ENCODE measurements around the gene RNF150. TPM values are rescaled to one million over a fixed set of nuclear protein-coding genes. Genes with fewer than 3 reads are reported as not detected.

The RNF150 gene
- total and polyA plus RNA-seq, 2 of the 4 experiments (the other 2 are of a cell fraction), result 6.2 to 18.1 TPM

- ATAC-seq (ENCODE audit: low read depth), result no peak
- POLR2A ChIA-PET (ENCODE audit: unreplicated experiment), result no interaction called here
Observed at GRCh38 chr4:141035920-141036319, 97.3 kb downstream of the RNF150 start.

More at GRCh38 chr4:141035920-141036319, 97.3 kb downstream of the RNF150 start:
- intact Hi-C loops (cut with micrococcal nuclease), result no loop called here
- Histone ChIP-seq H4K5ac (ENCODE audit: low read depth, low read length) (no peak overlapping the region), H3K9me1 (ENCODE audit: insufficient read depth, low read length) (no peaks in the 10 kb centered on the region), H2AK5ac (ENCODE audit: low read depth, low read length) (no peak overlapping the region), H3K4me3 (ENCODE audit: insufficient read depth, low read depth, low read length) (no peak overlapping the region), H4K20me1 (ENCODE audit: insufficient read depth, low read length) (no peaks in the 10 kb centered on the region), H2AFZ (replicated peaks; ENCODE audit: low read length, poor library complexity) (no peak overlapping the region), H2BK120ac (ENCODE audit: low read depth, low read length) (no peak overlapping the region), H3K4ac (ENCODE audit: low read depth, low read length) (no peak overlapping the region), H2BK20ac (ENCODE audit: low read depth, low read length) (no peak overlapping the region), H2BK15ac (ENCODE audit: low read depth, low read length) (no peak overlapping the region), H3K4me1 (ENCODE audit: control insufficient read depth, insufficient read depth, low read length) (no peaks in the 10 kb centered on the region), H3K14ac (replicated peaks; ENCODE audit: low read depth, low read length) (no peak overlapping the region), H3K9ac (ENCODE audit: low read depth, low read length) (no peak overlapping the region), H4K91ac (ENCODE audit: insufficient read depth, low read depth, low read length) (no peak overlapping the region), H3K27me3 (ENCODE audit: control insufficient read depth, insufficient read depth, low read length) (no peaks in the 10 kb centered on the region), H2AK9ac (replicated peaks; ENCODE audit: low read depth, low read length, poor library complexity) (no peak overlapping the region), H3K56ac (ENCODE audit: extremely low read depth, insufficient read depth, low read length) (no peak overlapping the region), H3K23ac (ENCODE audit: low read depth, low read length) (no peak overlapping the region), H3K4me2 (ENCODE audit: low read depth, low read length) (no peak overlapping the region), H2BK5ac (ENCODE audit: low read depth, low read length, poor library complexity, severe bottlenecking) (no peak overlapping the region), H3K9me3 (ENCODE audit: control insufficient read depth, insufficient read depth, low read length) (no peaks in the 10 kb centered on the region), H3K36me3 (ENCODE audit: control insufficient read depth, insufficient read depth, low read length) (no peaks in the 10 kb centered on the region), H3K27ac (ENCODE audit: insufficient read depth, low read length) (no peak overlapping the region), H4K8ac (ENCODE audit: low read depth in 2 of 2, low read length in 2 of 2) (no peak overlapping the region), H3K18ac (ENCODE audit: low read depth, low read length) (no peak overlapping the region), H3K79me1 (ENCODE audit: low read depth in 1 of 2, low read length in 2 of 2) (no peaks in the 10 kb centered on the region)
- no TSS peak for BruUV-seq (replicated peaks)
- dilution Hi-C loops (cut with HindIII; ENCODE audit: low sequenced_read_pairs, unreplicated experiment), result no loop called here
- TF ChIP-seq CHD1 (IDR thresholded peaks at IDR 0.05; ENCODE audit: low read depth, low read length) (no peak), RCOR1 (IDR thresholded peaks at IDR 0.05; ENCODE audit: insufficient replicate concordance, low read length) (no peak), SMC3 (IDR thresholded peaks at IDR 0.05; ENCODE audit: low read depth, low read length) (no peak), RAD21 (IDR thresholded peaks at IDR 0.05; ENCODE audit: low read length) (no peak), ELK1 (IDR thresholded peaks at IDR 0.05; ENCODE audit: borderline replicate concordance, low read depth, low read length) (no peak), FOS (IDR thresholded peaks at IDR 0.05; ENCODE audit: low read depth, low read length) (no peak)
- CTCF ChIA-PET, result no interaction called here
- no peak for DNase-seq
- in situ Hi-C loops (cut with MboI; ENCODE audit: low sequenced_read_pairs), result no loop called here
